ENCODE results near the gene BTBD3.

GRCh38 chr20:11949711-11950110 lies 32.0 kb downstream of the BTBD3 start:
- no peak for TF ChIP-seq EZH2 (IDR thresholded peaks at IDR 0.05; ENCODE audit: low read length, unreplicated experiment)
- TF ChIP-seq CTCF (conservative IDR thresholded peaks at IDR 0.05; ENCODE audit: low read depth, low read length), result no peak
- TF ChIP-seq EZH2phosphoT487 (IDR thresholded peaks at IDR 0.05; ENCODE audit: borderline replicate concordance, low read length), result no peak
